Glutamatergic neuron (in vitro differentiated cells): ENCODE measurements around the gene ITGAE. TPM values are rescaled to one million over a fixed set of nuclear protein-coding genes. Genes with fewer than 3 reads are reported as not detected.
"Not testable (repeated sequence)": the region's sequence is repeated elsewhere in the genome, so short reads cannot be mapped to it uniquely, and the experiment has no call there.

ENCODE experiments used
- DNase-seq: peaks from one replicate; pipeline ENCODE4 v3.0.0; 2022
- H3K27ac Mint-ChIP-seq: one replicate; pipeline ENCODE4 v1.8.0; 2020; ENCODE audit warnings: mild to moderate bottlenecking, mixed read lengths, inconsistent platforms; ENCODE audit not compliant: unreplicated experiment
- H3K27me3 Mint-ChIP-seq: one replicate; pipeline ENCODE4 v1.8.0; 2020; ENCODE audit warnings: mild to moderate bottlenecking, moderate library complexity, mixed read lengths, inconsistent platforms; ENCODE audit not compliant: unreplicated experiment
- H3K36me3 Mint-ChIP-seq: one replicate; pipeline ENCODE4 v1.8.0; 2020; ENCODE audit warnings: mild to moderate bottlenecking, mixed read lengths, inconsistent platforms; ENCODE audit not compliant: unreplicated experiment
- H3K4me1 Mint-ChIP-seq: one replicate; pipeline ENCODE4 v1.8.0; 2020; ENCODE audit warnings: mild to moderate bottlenecking, low read depth, mixed read lengths, inconsistent platforms; ENCODE audit not compliant: unreplicated experiment
- H3K4me3 Mint-ChIP-seq: one replicate; pipeline ENCODE4 v1.8.0; 2020; ENCODE audit warnings: mild to moderate bottlenecking, mixed read lengths, inconsistent platforms; ENCODE audit not compliant: unreplicated experiment
- H3K9me3 Mint-ChIP-seq: one replicate; pipeline ENCODE4 v1.8.0; 2020; ENCODE audit warnings: mild to moderate bottlenecking, moderate library complexity, mixed read lengths, inconsistent platforms; ENCODE audit not compliant: unreplicated experiment
- CTCF ChIP-seq: fragments of 200-600 bp; sonication (generic); IDR thresholded peaks from one replicate; pipeline ENCODE4 v1.5.0; 2021; ENCODE audit not compliant: partially characterized antibody, unreplicated experiment
- total RNA-seq: library from RNA; stranded (reverse); fragmentation: NEBNext Ultra II Directional; extraction: Animal tissue kit (Norgen Biotek cat#: 25700); gene quantifications from one replicate; pipeline ENCODE4 v1.2.1, GENCODE V29; 2021; ENCODE audit not compliant: unreplicated experiment

The ITGAE gene
- total RNA-seq, 1 donor from 2014 or later: 19.2 TPM

- TF ChIP-seq CTCF: no peak
- Mint-ChIP-seq H3K4me1 (no peaks in the 10 kb centered on the region), H3K27ac (no peak overlapping the region), H3K4me3 (no peak overlapping the region), H3K9me3 (peaks cover 1% of the 10 kb centered on the region), H3K27me3 (peaks cover 4% of the 10 kb centered on the region), H3K36me3 (no peaks in the 10 kb centered on the region)
- DNase-seq: no peak
Observed at GRCh38 chr17:3712811-3713463, 88.1 kb downstream of the ITGAE start.

GRCh38 chr17:3710951-3711383 is 90.0 kb downstream of the ITGAE start:
- DNase-seq: no peak
- no peak for TF ChIP-seq CTCF
- peaks cover 4% of the 10 kb centered on the region for H3K27me3 Mint-ChIP-seq
- H3K4me3 Mint-ChIP-seq: no peak overlapping the region
- H3K9me3 Mint-ChIP-seq: peaks cover 1% of the 10 kb centered on the region
- no peaks in the 10 kb centered on the region for H3K4me1 Mint-ChIP-seq
- H3K36me3 Mint-ChIP-seq: no peaks in the 10 kb centered on the region
- no peak overlapping the region for H3K27ac Mint-ChIP-seq

- TF ChIP-seq CTCF: no peak
- Mint-ChIP-seq H3K36me3 (peaks cover 11% of the 10 kb centered on the region), H3K4me1 (no peaks in the 10 kb centered on the region), H3K4me3 (no peak overlapping the region), H3K27ac (no peak overlapping the region), H3K27me3 (peaks cover 4% of the 10 kb centered on the region), H3K9me3 (peaks cover 3% of the 10 kb centered on the region)
- DNase-seq: no peak
Observed at GRCh38 chr17:3708366-3708765, 92.6 kb downstream of the ITGAE start.

GRCh38 chr17:3705718-3705984 is 95.3 kb downstream of the ITGAE start:
- peaks cover 26% of the 10 kb centered on the region for H3K36me3 Mint-ChIP-seq
- not testable (repeated sequence) for H3K27me3 Mint-ChIP-seq, H3K4me3 Mint-ChIP-seq, H3K9me3 Mint-ChIP-seq, H3K27ac Mint-ChIP-seq, DNase-seq, H3K4me1 Mint-ChIP-seq

- Mint-ChIP-seq H3K9me3 (peaks cover 2% of the 10 kb centered on the region), H3K27ac (no peak overlapping the region), H3K4me1 (no peaks in the 10 kb centered on the region), H3K36me3 (peaks cover 26% of the 10 kb centered on the region), H3K27me3 (peaks cover 4% of the 10 kb centered on the region), H3K4me3 (no peak overlapping the region)
- TF ChIP-seq CTCF: no peak
- no peak for DNase-seq
Observed at GRCh38 chr17:3704931-3705717, 95.9 kb downstream of the ITGAE start.

- H3K27me3 Mint-ChIP-seq, H3K4me1 Mint-ChIP-seq, H3K9me3 Mint-ChIP-seq, DNase-seq, H3K4me3 Mint-ChIP-seq, H3K27ac Mint-ChIP-seq: not testable (repeated sequence)
- peaks cover 26% of the 10 kb centered on the region for H3K36me3 Mint-ChIP-seq
Observed at GRCh38 chr17:3702041-3702539, 98.9 kb downstream of the ITGAE start.
